GM18870 (cell line): ENCODE data around the gene COL26A1.
"Not testable (repeated sequence)": the region's sequence is repeated elsewhere in the genome, so short reads cannot be mapped to it uniquely, and the experiment has no call there.

Source experiments
- ATAC-seq: cut with Tn5 transposase; IDR thresholded peaks from one replicate; pipeline ENCODE4 v1.9.1; 2021; ENCODE audit warnings: moderate library complexity; ENCODE audit not compliant: unreplicated experiment

Gene COL26A1

GRCh38 chr7:101436857-101437576, 74.3 kb downstream of the COL26A1 start:
- no peak for ATAC-seq

- no peak for ATAC-seq
These were observed 79.2 kb downstream of the COL26A1 start for GRCh38 chr7:101441890-101442289.

- ATAC-seq, result no peak
These were observed 79.9 kb downstream of the COL26A1 start for GRCh38 chr7:101442426-101443070.

GRCh38 chr7:101450064-101450463, 87.4 kb downstream of the COL26A1 start:
- ATAC-seq, result no peak

- ATAC-seq, result no peak
These were observed 90.9 kb downstream of the COL26A1 start for GRCh38 chr7:101453617-101454016.

- no peak for ATAC-seq
These were observed 94.5 kb downstream of the COL26A1 start for GRCh38 chr7:101457001-101457750.

GRCh38 chr7:101465131-101465530, 102.5 kb downstream of the COL26A1 start:
- ATAC-seq, result no peak

GRCh38 chr7:101465576-101466196, 103.0 kb downstream of the COL26A1 start:
- ATAC-seq, result no peak

GRCh38 chr7:101466871-101467270, 104.2 kb downstream of the COL26A1 start:
- no peak for ATAC-seq

- no peak for ATAC-seq
These were observed 106.0 kb downstream of the COL26A1 start for GRCh38 chr7:101468546-101469275.

GRCh38 chr7:101470668-101471487, 108.2 kb downstream of the COL26A1 start:
- no peak for ATAC-seq

- no peak for ATAC-seq
These were observed 111.5 kb downstream of the COL26A1 start for GRCh38 chr7:101474178-101474577.

- ATAC-seq, result not testable (repeated sequence)
These were observed 113.0 kb downstream of the COL26A1 start for GRCh38 chr7:101475691-101476090.

- ATAC-seq, result no peak
These were observed 116.5 kb downstream of the COL26A1 start for GRCh38 chr7:101479217-101479616.

- ATAC-seq, result not testable (repeated sequence)
These were observed 123.4 kb downstream of the COL26A1 start for GRCh38 chr7:101486056-101486432.

GRCh38 chr7:101486433-101487104, 123.9 kb downstream of the COL26A1 start:
- no peak for ATAC-seq

GRCh38 chr7:101487105-101487458, 124.4 kb downstream of the COL26A1 start:
- ATAC-seq, result no peak

GRCh38 chr7:101487753-101488152, 125.1 kb downstream of the COL26A1 start:
- ATAC-seq, result no peak

GRCh38 chr7:101488826-101489572, 126.3 kb downstream of the COL26A1 start:
- ATAC-seq, result no peak
